HG03025 (cell line): ENCODE results near the gene HORMAD1.
"Not testable (repeated sequence)": the region's sequence is repeated elsewhere in the genome, so short reads cannot be mapped to it uniquely, and the experiment has no call there.

Experiments
- ATAC-seq: cut with Tn5 transposase; IDR thresholded peaks from one replicate; pipeline ENCODE4 v1.9.1; 2021; ENCODE audit warnings: mild to moderate bottlenecking, moderate library complexity; ENCODE audit not compliant: unreplicated experiment, low FRiP score

HORMAD1 gene, protein sequence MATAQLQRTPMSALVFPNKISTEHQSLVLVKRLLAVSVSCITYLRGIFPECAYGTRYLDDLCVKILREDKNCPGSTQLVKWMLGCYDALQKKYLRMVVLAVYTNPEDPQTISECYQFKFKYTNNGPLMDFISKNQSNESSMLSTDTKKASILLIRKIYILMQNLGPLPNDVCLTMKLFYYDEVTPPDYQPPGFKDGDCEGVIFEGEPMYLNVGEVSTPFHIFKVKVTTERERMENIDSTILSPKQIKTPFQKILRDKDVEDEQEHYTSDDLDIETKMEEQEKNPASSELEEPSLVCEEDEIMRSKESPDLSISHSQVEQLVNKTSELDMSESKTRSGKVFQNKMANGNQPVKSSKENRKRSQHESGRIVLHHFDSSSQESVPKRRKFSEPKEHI

DNA sequence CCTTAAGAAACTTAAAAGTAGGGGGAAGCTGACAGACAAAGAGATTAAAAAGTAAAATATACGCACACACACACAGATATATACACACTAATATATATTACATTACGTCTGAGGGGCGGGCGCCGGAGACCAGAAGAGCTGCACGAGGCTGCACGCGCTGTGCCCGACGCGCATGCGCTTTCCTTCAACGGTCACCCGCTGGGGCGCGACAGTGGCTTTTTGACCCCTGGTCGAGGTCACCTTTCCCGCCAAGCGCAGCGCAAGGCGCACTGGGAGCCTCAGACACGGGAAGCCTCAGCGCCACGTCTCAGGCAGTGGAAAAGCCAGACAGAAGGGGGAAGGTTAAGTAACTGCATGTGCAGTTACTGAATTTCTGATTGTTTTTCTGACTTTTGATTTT, at the start of gene HORMAD1:
TSS of gene HORMAD1 (minus strand) at position 193 of the 400 bp plus-strand sequence. CDS start 1,390 bp downstream, outside the sequence.
- no peak for ATAC-seq

DNA sequence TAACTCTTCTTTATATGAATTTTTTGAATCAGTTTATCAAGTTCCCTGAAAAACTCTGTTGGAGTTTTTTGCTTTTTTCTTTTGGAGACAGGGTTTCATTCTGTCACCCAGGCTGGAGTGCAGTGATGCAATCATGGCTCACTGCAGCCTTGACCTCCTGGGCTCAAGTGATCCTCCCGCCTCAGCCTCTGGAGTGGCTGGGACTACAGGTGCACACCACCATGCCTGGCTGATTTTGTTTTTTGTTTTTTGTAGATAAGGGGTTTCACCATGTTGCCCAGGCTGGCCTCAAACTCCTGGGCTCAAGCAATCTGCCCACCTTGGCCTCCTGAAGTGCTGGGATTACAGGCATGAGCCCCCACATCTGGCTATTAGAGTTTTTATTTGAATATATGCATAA, 47.0 kb upstream of the HORMAD1 start:
- not testable (repeated sequence) for ATAC-seq

DNA sequence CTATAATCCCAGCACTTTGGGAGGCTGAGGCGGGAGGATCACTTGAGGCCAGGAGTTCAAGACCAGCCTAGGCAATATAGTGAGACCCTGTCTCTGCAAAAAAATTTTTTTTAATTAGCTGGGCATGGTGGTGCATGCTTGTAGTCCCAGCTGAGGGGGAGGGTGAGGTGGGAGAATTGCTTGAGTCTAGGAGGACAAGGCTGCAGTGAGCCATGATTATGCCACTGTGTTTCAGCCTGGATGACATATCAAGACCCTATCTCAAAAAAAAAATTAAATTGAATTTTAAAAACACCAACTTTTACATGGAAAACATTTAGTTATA, 45.2 kb upstream of the HORMAD1 start:
- ATAC-seq, result not testable (repeated sequence)

DNA sequence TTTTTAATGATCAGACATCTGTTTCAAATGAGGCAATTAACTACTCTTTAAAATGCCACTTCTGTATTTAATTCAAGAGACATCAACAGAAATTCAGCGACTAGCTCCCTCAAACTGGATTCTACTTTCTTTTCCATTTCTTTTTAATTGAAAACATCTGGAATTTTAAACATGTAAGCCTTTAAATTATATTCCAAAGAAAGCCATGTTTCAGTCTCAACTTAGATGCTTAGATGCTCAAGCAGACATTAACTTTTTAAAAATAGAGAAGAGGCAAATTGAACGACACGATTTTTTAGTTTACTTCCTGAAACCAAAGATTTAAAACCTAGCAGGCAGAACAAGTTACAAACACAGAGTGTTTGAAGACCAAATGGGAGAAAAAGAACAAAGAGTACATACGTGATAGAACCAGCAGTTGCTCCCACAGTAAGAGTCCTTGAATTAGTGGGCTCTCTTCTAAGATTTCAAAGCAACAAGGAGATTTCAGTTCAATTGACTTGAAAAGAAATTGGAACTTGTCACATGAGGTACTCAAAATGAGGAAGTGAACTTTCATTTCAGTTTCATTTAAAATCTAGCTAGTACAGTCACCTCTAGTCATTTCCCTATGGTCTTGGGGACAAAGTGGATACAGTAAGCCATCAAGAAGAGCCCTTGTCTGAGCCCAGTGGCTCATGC, 44.7 kb upstream of the HORMAD1 start, which contains the start of gene CTSS:
TSS of gene CTSS (minus strand) at position 483 of the 681 bp plus-strand sequence. CDS start 1,015 bp downstream, outside the sequence.
- ATAC-seq, result peak; percentile 69

DNA sequence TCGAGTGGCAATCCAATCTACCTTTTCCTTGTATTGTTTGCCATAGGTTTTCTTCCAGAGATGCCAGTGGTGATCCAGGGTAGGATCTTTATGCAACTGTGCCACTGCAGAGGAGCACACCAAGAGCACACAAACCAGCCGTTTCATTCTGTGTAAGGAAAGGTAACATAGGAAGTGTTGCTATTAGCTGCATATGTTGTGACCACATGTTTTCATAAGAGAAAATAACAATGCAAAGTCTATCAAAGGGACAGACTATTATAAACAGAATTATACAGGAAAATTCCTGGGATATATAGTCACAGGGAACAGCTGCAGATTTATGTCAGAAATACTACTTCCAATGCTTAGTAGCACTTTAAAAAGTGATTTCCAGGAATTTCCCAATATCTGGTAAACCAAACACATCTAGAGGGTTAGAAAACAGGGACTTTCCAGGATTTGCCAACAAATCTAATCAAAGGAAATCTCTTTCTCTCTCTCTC, 44.0 kb upstream of the HORMAD1 start:
- ATAC-seq, result no peak

DNA sequence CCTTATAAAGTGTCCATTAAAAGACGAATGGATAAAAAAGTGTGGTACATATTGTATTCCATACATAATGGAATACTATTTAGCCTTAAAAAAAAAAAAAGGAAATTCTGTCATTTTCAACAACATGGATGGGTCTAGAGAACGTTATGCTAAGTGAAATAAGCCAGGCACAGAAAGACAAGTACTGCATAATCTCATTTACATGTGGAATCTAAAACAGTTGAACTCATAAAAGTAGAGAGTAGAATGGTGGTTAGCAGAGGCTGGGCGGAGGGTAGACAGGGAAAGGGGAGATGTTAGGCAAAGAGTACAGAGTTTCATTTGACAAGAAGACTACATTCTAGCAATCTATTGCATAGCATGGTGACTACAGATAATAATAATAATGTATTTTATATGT, 42.3 kb upstream of the HORMAD1 start:
- no peak for ATAC-seq

DNA sequence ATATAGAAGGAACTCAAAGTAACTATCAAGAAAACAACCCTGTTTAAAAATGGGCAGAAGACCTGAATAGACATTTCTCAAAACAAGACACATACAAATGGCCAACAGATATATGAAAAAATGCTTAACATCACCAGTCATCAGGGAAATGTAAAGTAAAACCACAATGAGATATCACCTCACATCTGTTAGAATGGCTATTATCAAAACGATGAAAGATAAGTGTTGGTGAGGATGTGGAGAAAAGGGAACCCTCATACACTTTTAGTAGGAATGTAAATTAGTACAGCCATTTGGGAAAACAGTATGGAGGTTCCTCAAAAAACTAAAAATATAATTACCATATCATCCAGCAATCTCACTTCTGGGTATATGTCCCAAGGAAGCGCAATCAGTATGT, 41.9 kb upstream of the HORMAD1 start:
- no peak for ATAC-seq

DNA sequence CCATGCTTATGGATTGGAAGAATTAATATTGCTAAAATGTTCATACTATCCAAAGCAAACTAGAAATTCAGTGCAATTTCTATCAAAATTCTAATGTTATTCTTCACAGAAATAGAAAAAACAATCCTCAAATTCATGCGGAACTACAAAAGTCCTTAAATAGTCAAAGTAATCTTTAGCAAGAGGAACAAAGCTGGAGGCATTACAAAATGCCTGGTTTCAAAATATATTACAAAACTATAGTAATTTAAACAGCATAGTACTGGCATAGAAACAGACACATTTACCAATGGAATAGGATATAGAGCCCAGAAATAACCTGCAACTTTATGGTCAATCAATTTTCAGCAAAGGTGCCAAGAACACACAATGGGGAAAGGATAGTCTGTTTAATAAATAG, 41.1 kb upstream of the HORMAD1 start:
- ATAC-seq, result no peak

DNA sequence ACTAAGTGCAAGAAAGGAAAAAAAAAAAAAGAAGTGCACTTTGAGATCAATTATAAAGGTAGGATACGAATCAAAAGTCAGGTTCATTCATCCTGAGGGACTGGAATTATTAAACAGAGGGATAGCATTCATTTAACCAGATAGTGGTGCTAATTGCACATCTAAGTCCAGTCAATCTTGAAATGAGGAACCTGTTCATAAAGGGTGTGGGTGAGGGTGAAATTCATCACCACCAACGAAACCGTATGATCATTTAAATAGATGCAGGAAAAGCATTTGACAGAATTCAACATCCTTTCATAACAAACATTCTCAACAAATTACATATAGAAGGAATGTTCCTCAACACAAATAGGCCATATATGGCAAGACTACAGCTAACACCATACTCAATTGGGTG, 39.3 kb upstream of the HORMAD1 start:
- ATAC-seq, result no peak

DNA sequence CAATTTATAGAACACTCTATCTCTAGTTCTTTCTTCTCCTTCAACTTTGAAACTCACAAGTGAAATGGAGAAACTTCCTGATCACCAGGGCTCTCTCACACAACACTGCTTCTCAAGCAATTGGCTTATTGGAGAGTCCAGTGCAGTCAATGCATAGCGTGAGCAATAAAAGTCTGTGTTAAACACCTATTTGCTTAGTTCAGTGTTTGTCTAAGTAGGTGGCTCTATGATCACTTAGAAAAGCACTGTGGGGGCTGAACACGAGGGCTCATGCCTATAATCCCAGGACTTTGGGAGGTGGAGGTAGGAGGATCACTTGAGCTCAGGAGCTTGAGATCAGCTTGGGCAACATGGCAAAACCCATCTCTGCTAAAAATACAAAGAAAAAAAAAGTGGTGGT, 32.7 kb upstream of the HORMAD1 start:
- ATAC-seq, result no peak

DNA sequence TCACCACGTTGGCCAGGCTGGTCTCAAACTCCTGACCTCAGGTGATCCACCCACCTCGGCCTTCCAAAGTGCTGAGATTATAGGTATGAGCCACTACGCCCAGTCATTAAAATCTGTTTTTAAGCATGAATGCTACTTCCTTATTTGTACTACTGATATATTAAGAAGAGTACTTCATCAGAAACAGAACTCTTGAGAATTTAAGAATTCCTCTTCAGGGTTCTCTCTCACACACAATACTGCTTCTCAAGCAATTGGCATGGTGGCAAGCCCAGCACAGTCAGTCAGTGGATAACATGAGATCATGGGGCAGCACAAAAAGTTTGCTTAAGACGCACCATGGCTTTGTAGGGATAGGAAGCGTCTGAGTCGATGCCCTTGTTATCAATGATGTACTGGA, 30.7 kb upstream of the HORMAD1 start:
- no peak for ATAC-seq

DNA sequence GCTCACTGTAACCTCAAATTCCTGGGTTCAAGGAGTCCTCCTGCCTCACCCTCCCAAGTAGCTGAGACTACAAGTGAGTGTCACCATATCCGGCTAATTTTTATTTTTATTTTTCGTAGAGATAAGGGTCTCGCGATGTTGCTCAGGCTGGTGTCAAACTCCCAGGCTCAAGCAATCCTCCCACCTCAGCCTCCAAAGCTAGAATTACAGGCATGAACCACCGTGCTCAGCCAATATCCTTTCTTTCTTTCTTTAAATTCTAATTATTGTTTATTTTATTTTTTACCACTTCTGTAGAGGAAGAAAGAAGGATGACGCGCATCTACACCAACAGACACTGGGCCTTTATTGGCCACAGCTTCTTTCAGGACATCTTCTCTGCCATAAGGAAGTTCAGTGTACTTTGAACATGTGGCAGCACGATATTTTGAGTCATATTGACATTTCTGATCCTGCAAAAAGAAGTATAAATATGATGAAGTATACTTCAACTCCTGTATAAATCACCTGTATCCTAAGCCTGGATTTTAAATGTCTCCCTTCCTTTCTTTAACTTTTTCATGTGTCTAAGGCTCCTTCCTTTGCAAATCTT, 29.1 kb upstream of the HORMAD1 start:
- ATAC-seq, result no peak

DNA sequence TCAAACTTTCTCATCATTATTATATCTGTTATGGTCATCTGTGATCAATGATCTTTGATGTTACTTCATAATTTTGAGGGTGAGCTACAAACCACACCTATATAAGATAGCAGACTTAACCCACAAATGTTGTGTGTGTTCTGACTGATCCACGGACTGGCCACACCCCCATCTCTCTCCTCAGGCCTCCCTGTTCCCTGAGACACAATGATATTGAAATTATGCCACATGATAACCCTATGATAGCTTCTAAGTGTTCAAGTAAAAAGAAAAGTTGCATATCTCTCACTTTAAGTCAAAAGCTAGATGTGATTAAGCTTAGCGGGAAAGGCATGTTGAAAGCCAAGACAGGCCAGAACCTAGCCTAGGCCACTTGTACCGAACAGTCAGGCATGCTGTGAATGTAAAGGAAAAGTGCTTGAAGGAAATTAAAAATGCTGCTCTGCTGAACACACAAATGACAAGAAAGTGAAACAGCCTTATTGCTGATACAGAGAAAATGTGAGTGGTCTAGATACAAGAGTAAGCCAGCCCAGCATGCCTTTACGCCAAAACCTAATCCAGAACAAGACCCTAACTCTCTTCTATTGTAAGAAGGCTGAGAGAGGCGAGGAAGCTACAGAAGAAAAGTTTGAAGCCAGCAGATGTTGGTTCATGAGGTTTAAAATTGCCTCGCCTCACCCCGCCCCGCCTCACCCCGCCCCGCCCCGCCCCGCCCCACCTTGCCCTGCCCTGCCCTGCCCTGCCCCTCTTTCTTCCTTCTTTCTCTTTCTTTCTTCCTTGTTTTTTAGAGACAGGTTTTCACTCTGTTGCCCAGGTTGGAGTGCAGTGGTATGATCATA, 28.4 kb upstream of the HORMAD1 start:
- ATAC-seq, result no peak

DNA sequence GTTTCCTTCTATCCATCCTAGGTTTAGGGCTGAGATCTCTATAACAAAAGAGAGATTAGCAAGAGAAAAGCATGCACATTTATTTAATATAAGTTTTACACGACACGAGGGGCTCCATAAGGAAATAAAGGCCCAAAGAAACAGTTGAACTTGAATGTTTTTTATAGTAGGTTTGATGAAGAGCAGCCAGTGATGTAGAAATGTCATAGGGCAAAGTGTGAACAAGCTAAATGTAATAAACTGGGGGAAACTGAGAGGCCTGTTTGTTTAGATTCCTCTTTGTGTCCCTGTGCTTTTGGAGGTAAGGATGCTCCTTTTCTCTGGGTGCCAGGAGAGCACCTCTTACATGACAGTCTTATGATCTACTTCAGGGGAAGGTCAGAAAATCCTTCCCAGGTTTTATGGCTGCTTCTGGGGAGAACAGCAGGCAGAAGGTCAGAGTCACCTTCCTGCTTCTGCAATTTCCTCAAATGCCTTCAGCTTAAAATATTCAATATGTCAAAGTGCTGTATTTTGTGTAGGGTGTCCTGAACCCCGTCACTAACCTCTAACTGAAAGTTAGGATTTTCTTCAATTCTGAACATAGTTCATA, 9.5 kb upstream of the HORMAD1 start:
- no peak for ATAC-seq

DNA sequence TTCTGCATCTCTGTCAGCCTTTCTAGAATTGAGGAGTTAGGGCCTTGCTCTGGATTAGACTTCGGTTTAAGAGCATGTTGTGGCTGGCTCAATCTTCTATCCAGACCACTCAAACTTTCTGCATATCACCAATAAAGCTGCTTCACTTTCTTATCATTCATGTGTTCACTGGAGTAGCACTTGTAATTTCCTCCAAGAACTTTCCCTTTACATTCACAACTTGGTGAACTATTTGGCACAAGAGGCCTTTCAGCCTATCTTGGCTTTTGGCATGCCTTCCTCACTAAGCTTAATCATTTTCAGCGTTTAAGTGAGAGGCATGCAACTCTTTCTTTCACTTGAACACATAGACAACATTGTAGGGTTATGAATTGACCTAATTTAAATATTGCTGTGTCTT, 3.6 kb upstream of the HORMAD1 start:
- no peak for ATAC-seq

DNA sequence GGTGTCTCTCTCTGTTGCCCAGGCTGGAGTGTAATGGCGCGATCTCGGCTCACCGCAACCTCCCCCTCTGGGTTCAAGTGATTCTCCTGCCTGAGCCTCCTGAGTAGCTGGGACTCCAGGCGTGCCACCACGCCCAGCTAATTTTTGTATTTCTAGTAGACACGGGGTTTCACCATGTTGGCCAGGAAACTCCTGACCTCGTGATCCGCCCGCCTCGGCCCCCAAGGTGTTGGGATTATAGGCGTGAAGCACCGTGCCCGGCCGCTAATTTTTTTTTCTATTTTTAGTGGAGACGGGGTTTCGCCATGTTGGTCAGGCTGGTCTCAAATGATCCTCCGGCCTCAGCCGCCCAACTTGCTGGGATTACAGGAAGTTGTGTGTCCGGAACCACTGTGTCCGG, 597 bp downstream of the HORMAD1 start:
- no peak for ATAC-seq

DNA sequence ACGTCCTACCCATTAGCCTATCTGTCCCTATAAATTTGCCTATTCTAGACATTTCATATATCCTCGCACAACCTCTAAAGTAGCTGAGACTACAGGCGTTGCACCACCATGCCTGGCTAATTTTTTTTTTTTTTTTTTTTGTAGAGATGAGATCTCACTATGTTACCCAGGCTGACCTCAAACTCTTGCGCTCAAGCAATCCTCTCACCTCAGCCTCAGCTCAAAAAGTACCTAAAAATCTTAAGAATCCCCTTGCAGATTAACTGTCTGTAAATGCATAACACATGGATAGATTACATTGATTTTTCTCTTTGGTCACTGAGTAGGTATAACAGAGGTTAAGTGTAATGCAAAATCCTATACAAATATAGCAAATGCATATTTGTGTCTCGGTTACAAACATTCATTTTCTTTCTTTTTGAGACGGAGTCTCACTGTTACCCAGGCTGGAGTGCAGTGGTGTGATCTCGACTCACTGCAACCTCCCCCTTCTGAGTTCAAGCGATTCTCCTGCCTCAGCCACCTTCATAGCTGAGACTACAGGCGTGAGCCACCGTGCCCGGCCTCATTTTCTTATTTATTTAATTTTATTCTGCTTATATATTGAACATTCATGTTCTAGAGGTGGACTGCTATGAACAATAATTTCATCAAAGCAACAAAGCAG, 2.3 kb downstream of the HORMAD1 start:
- ATAC-seq, result no peak

DNA sequence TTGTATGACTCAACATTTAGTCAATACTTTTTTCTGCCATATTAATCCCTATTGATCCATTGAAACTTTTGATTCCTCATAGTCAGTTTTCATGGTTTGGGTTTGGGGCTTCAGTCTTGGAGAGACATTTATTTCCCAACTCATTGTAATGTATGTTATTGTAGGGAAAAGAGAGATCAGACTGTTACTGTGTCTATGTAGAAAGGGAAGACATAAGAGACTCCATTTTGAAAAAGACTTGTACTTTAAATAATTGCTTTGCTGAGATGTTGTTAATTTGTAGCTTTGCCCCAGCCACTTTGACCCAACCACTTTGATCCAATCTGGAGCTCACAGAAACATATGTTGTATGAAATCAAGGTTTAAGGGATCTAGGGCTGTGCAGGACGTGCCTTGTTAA, 11.7 kb downstream of the HORMAD1 start:
- ATAC-seq, result not testable (repeated sequence)

DNA sequence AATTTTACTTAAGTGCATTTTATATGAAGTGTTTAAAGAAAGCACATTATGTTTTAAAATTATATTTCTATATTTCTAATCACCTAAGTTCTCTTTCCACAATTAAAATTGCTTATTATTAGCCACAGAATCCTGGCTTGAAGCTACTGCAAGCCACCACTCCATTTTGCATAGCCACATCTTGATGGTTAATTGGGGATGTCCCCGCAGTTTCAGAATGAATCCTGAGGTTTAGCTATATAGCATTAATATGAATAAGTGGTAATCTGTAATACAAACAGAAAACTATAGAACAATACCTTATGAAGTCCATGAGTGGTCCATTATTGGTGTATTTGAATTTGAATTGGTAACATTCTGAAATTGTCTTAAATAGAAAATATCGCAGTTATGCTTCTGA, 12.1 kb downstream of the HORMAD1 start:
- ATAC-seq, result no peak

DNA sequence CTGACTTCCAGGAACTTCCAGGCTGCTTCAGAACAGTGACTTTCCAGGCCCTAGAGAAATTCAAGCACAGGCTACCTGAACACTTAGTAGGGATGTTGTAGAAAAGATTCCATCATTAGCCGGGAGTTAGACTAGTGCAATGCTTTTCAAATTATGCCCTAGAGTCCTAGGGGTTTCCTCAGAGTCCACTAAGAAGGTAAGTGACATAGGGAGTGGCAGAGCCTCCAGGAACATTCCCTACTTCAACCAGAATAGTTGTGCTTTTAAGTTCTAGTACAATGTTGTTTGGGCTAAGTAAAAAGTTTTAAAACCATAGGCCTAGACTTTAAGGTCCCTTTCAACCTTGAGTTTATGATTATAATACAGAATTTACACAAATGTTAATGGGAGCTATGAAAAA, 14.6 kb downstream of the HORMAD1 start:
- no peak for ATAC-seq
